NCI-H1092 (cell line): ENCODE results near the gene MTR.

ENCODE experiments used
- DNase-seq: peaks from one replicate; lab custom pipeline; 2025; lab: John Stamatoyannopoulos, UW

Gene MTR

GRCh38 chr1:236779312-236779711 lies 15.8 kb upstream of the MTR start:
- no peak for DNase-seq

GRCh38 chr1:236785477-236785876 lies 9.6 kb upstream of the MTR start:
- no peak for DNase-seq

GRCh38 chr1:236786453-236786852 lies 8.6 kb upstream of the MTR start:
- no peak for DNase-seq

GRCh38 chr1:236794585-236795034 lies 482 bp upstream of the MTR start:
- DNase-seq, result no peak

- no peak for DNase-seq
Measured at GRCh38 chr1:236795757-236796667, 920 bp downstream of the MTR start.

- DNase-seq, result no peak
Measured at GRCh38 chr1:236799001-236799400, 3.9 kb downstream of the MTR start.

- DNase-seq, result no peak
Measured at GRCh38 chr1:236800002-236800620, 5.0 kb downstream of the MTR start.

GRCh38 chr1:236800623-236801022 lies 5.5 kb downstream of the MTR start:
- no peak for DNase-seq

GRCh38 chr1:236802264-236802663 lies 7.2 kb downstream of the MTR start:
- no peak for DNase-seq

GRCh38 chr1:236806634-236807033 lies 11.5 kb downstream of the MTR start:
- no peak for DNase-seq

- DNase-seq, result no peak
Measured at GRCh38 chr1:236808005-236808404, 12.9 kb downstream of the MTR start.

GRCh38 chr1:236808564-236809130 lies 13.6 kb downstream of the MTR start:
- no peak for DNase-seq

GRCh38 chr1:236809148-236809547 lies 14.1 kb downstream of the MTR start:
- no peak for DNase-seq

GRCh38 chr1:236810018-236810417 lies 14.9 kb downstream of the MTR start:
- no peak for DNase-seq

GRCh38 chr1:236812334-236813030 lies 17.4 kb downstream of the MTR start:
- DNase-seq, result no peak

- no peak for DNase-seq
Measured at GRCh38 chr1:236815941-236816340, 20.8 kb downstream of the MTR start.

- no peak for DNase-seq
Measured at GRCh38 chr1:236819856-236820255, 24.8 kb downstream of the MTR start.

- no peak for DNase-seq
Measured at GRCh38 chr1:236821091-236821627, 26.1 kb downstream of the MTR start.

GRCh38 chr1:236823559-236823958 lies 28.5 kb downstream of the MTR start:
- no peak for DNase-seq

- no peak for DNase-seq
Measured at GRCh38 chr1:236829085-236829484, 34.0 kb downstream of the MTR start.

GRCh38 chr1:236830116-236830515 lies 35.0 kb downstream of the MTR start:
- no peak for DNase-seq

- no peak for DNase-seq
Measured at GRCh38 chr1:236830560-236830959, 35.5 kb downstream of the MTR start.
